Measurements from ENCODE around the gene SETD3.

Gene SETD3

GRCh38 chr14:99401621-99402284 lies 78.9 kb downstream of the SETD3 start:
- no peak for TF ChIP-seq CTCF (IDR thresholded peaks at IDR 0.05; ENCODE audit: low read depth, low read length)
- H3K4me3 ChIP-seq (replicated peaks in 1 of 2; ENCODE audit: low read depth in 2 of 2, low read length in 2 of 2), result no peak overlapping the region
- no peak for DNase-seq (ENCODE audit: low read depth in 2 of 2)

GRCh38 chr14:99401211-99401610 lies 79.4 kb downstream of the SETD3 start:
- no peak for TF ChIP-seq CTCF (IDR thresholded peaks at IDR 0.05; ENCODE audit: low read depth, low read length)

GRCh38 chr14:99397698-99398097 lies 83.0 kb downstream of the SETD3 start:
- no peak for DNase-seq (ENCODE audit: low read depth in 2 of 2)
- H3K4me3 ChIP-seq (replicated peaks in 1 of 2; ENCODE audit: low read depth in 2 of 2, low read length in 2 of 2), result no peak overlapping the region
- TF ChIP-seq CTCF (IDR thresholded peaks at IDR 0.05; ENCODE audit: low read depth, low read length), result no peak

More at GRCh38 chr14:99401211-99401610, 79.4 kb downstream of the SETD3 start:
- no peak overlapping the region for H3K4me3 ChIP-seq (replicated peaks in 1 of 2; ENCODE audit: low read depth in 2 of 2, low read length in 2 of 2)
- no peak for DNase-seq (ENCODE audit: low read depth in 2 of 2)

GRCh38 chr14:99395909-99396530 lies 84.6 kb downstream of the SETD3 start:
- DNase-seq (ENCODE audit: low read depth in 2 of 2), result peak; percentile 37 to 51
- no peak for TF ChIP-seq CTCF (IDR thresholded peaks at IDR 0.05; ENCODE audit: low read depth, low read length)
- no peak overlapping the region for H3K4me3 ChIP-seq (replicated peaks in 1 of 2; ENCODE audit: low read depth in 2 of 2, low read length in 2 of 2)

- no peak overlapping the region for H3K4me3 ChIP-seq (replicated peaks in 1 of 2; ENCODE audit: low read depth in 2 of 2, low read length in 2 of 2)
- DNase-seq (ENCODE audit: low read depth in 2 of 2), result no peak
- no peak for TF ChIP-seq CTCF (IDR thresholded peaks at IDR 0.05; ENCODE audit: low read depth, low read length)
These were observed 86.0 kb downstream of the SETD3 start for GRCh38 chr14:99394602-99395156.

- no peak overlapping the region for H3K4me3 ChIP-seq (replicated peaks in 1 of 2; ENCODE audit: low read depth in 2 of 2, low read length in 2 of 2)
- DNase-seq (ENCODE audit: low read depth in 2 of 2), result peak; percentile 47 to 51
- TF ChIP-seq CTCF (IDR thresholded peaks at IDR 0.05; ENCODE audit: low read depth, low read length), result peak; percentile 92
These were observed 87.5 kb downstream of the SETD3 start for GRCh38 chr14:99393059-99393655.
